AG09309 (cell line): Measurements from ENCODE around the gene MBD5.

Source experiments
- DNase-seq: peaks from one replicate; pipeline ENCODE4 v3.0.0-alpha.2; 2010; ENCODE audit warnings: low read depth
- H3K4me3 ChIP-seq: 2 replicates; pipeline ENCODE4 v1.5.1; 2011; ENCODE audit warnings: mild to moderate bottlenecking, low read depth, low read length, moderate library complexity; ENCODE audit not compliant: control insufficient read depth
- CTCF ChIP-seq: IDR thresholded peaks from 2 replicates; pipeline ENCODE4 v1.5.1; 2011; ENCODE audit warnings: mild to moderate bottlenecking, low read depth, low read length, inconsistent platforms; ENCODE audit not compliant: insufficient read depth, control insufficient read depth; ENCODE audit errors: missing control alignments

The MBD5 gene

GRCh38 chr2:148501545-148501944 lies 480.7 kb downstream of the MBD5 start:
- no peak overlapping the region for H3K4me3 ChIP-seq
- no peak for TF ChIP-seq CTCF
- no peak for DNase-seq

- DNase-seq: no peak
- TF ChIP-seq CTCF: no peak
- H3K4me3 ChIP-seq: no peak overlapping the region
These were observed 482.6 kb downstream of the MBD5 start for GRCh38 chr2:148503516-148503915.

- TF ChIP-seq CTCF: no peak
- DNase-seq: no peak
- no peak overlapping the region for H3K4me3 ChIP-seq
These were observed 487.1 kb downstream of the MBD5 start for GRCh38 chr2:148507970-148508369.

- H3K4me3 ChIP-seq: no peak overlapping the region
- DNase-seq: no peak
- TF ChIP-seq CTCF: no peak
These were observed 488.0 kb downstream of the MBD5 start for GRCh38 chr2:148508878-148509287.

GRCh38 chr2:148509288-148509902 lies 488.5 kb downstream of the MBD5 start:
- TF ChIP-seq CTCF: peak; percentile 98
- no peak overlapping the region for H3K4me3 ChIP-seq
- DNase-seq: peak; percentile 46

GRCh38 chr2:148511883-148512282 lies 491.0 kb downstream of the MBD5 start:
- H3K4me3 ChIP-seq: no peak overlapping the region
- no peak for TF ChIP-seq CTCF
- DNase-seq: no peak

GRCh38 chr2:148512501-148512900 lies 491.6 kb downstream of the MBD5 start:
- no peak for TF ChIP-seq CTCF

More at GRCh38 chr2:148512501-148512900, 491.6 kb downstream of the MBD5 start:
- no peak overlapping the region for H3K4me3 ChIP-seq
- no peak for DNase-seq
